IPS-15b (cell line): ENCODE results near the gene ARSH.
"Not testable (repeated sequence)": the region's sequence is repeated elsewhere in the genome, so short reads cannot be mapped to it uniquely, and the experiment has no call there.

Experiments
- H3K27me3 ChIP-seq: one replicate; pipeline ENCODE4 v1.6.1; 2013; ENCODE audit warnings: low read length; ENCODE audit not compliant: control insufficient read depth, insufficient read depth
- H3K36me3 ChIP-seq: one replicate; pipeline ENCODE4 v1.6.1; 2013; ENCODE audit warnings: low read length; ENCODE audit not compliant: control insufficient read depth, insufficient read depth
- H3K4me1 ChIP-seq: one replicate; pipeline ENCODE4 v1.6.1; 2013; ENCODE audit warnings: mild to moderate bottlenecking, low read length; ENCODE audit not compliant: control insufficient read depth, insufficient read depth
- H3K4me3 ChIP-seq: one replicate; pipeline ENCODE4 v1.5.1; 2013; ENCODE audit warnings: low read depth, low read length
- H3K9ac ChIP-seq: one replicate; pipeline ENCODE4 v1.6.1; 2013; ENCODE audit warnings: low read depth, mild to moderate bottlenecking, low read length
- H3K9me3 ChIP-seq: one replicate; pipeline ENCODE4 v1.6.1; 2013; ENCODE audit warnings: mild to moderate bottlenecking, low read length; ENCODE audit not compliant: control insufficient read depth, insufficient read depth

Gene ARSH

GRCh38 chrX:3006495-3006894, at the start of gene ARSH:
ARSH (plus strand) TSS chrX:3006546; CDS start chrX:3006613, 67 bp downstream.
- Histone ChIP-seq H3K4me3 (no peak within 1 kb of the TSS), H3K9me3 (no peaks in the 10 kb centered on the region), H3K9ac (no peak within 1 kb of the TSS), H3K4me1 (no peaks in the 10 kb centered on the region), H3K27me3 (no peaks in the 10 kb centered on the region), H3K36me3 (no peaks in the 10 kb centered on the region)

- Histone ChIP-seq H3K4me3 (no peak overlapping the region), H3K9ac (no peak overlapping the region), H3K27me3 (no peaks in the 10 kb centered on the region), H3K4me1 (peaks cover 21% of the 10 kb centered on the region), H3K36me3 (peaks cover 5% of the 10 kb centered on the region), H3K9me3 (no peaks in the 10 kb centered on the region)
Observed at GRCh38 chrX:2958199-2958598, 48.1 kb upstream of the ARSH start.

GRCh38 chrX:2960861-2961515, 45.4 kb upstream of the ARSH start:
- Histone ChIP-seq H3K4me3 (no peak overlapping the region), H3K9me3 (no peaks in the 10 kb centered on the region), H3K4me1 (peaks cover 22% of the 10 kb centered on the region), H3K36me3 (peaks cover 5% of the 10 kb centered on the region), H3K9ac (no peak overlapping the region), H3K27me3 (no peaks in the 10 kb centered on the region)

- peaks cover 22% of the 10 kb centered on the region for H3K4me1 ChIP-seq
- H3K36me3 ChIP-seq = peaks cover 5% of the 10 kb centered on the region
- H3K9me3 ChIP-seq = no peaks in the 10 kb centered on the region
- H3K27me3 ChIP-seq = no peaks in the 10 kb centered on the region
- H3K4me3 ChIP-seq = peak overlapping the region; percentile 9
- peak overlapping the region; percentile 42 for H3K9ac ChIP-seq
Observed at GRCh38 chrX:2962381-2962780, 44.0 kb upstream of the ARSH start.

GRCh38 chrX:2963449-2963848, 42.9 kb upstream of the ARSH start:
- H3K9ac ChIP-seq, H3K36me3 ChIP-seq, H3K9me3 ChIP-seq, H3K27me3 ChIP-seq: not testable (repeated sequence)
- Histone ChIP-seq H3K4me1 (peaks cover 22% of the 10 kb centered on the region), H3K4me3 (peak overlapping the region; percentile 9)

- peaks cover 22% of the 10 kb centered on the region for H3K4me1 ChIP-seq
- H3K36me3 ChIP-seq, H3K9ac ChIP-seq, H3K9me3 ChIP-seq, H3K27me3 ChIP-seq: not testable (repeated sequence)
- peak overlapping the region; percentile 33 for H3K4me3 ChIP-seq
Observed at GRCh38 chrX:2963992-2964794, 42.2 kb upstream of the ARSH start.

- no peak overlapping the region for H3K9ac ChIP-seq
- no peak overlapping the region for H3K4me3 ChIP-seq
- no peaks in the 10 kb centered on the region for H3K9me3 ChIP-seq
Observed at GRCh38 chrX:2965965-2966364, 40.4 kb upstream of the ARSH start.

GRCh38 chrX:2967012-2967411, 39.3 kb upstream of the ARSH start:
- Histone ChIP-seq H3K4me3 (no peak overlapping the region), H3K27me3 (no peaks in the 10 kb centered on the region), H3K36me3 (no peaks in the 10 kb centered on the region), H3K9ac (no peak overlapping the region), H3K4me1 (peaks cover 13% of the 10 kb centered on the region), H3K9me3 (no peaks in the 10 kb centered on the region)

More at GRCh38 chrX:2965965-2966364, 40.4 kb upstream of the ARSH start:
- no peaks in the 10 kb centered on the region for H3K36me3 ChIP-seq
- H3K27me3 ChIP-seq = no peaks in the 10 kb centered on the region
- peaks cover 17% of the 10 kb centered on the region for H3K4me1 ChIP-seq

- H3K9ac ChIP-seq = no peak overlapping the region
- H3K4me3 ChIP-seq = no peak overlapping the region
- H3K9me3 ChIP-seq = no peaks in the 10 kb centered on the region
- no peaks in the 10 kb centered on the region for H3K27me3 ChIP-seq
- H3K4me1 ChIP-seq = peaks cover 7% of the 10 kb centered on the region
- no peaks in the 10 kb centered on the region for H3K36me3 ChIP-seq
Observed at GRCh38 chrX:2967584-2967983, 38.8 kb upstream of the ARSH start.

GRCh38 chrX:2967998-2968909, 38.1 kb upstream of the ARSH start:
- Histone ChIP-seq H3K36me3 (no peaks in the 10 kb centered on the region), H3K27me3 (no peaks in the 10 kb centered on the region), H3K4me1 (peaks cover under 1% of the 10 kb centered on the region), H3K4me3 (no peak overlapping the region), H3K9me3 (no peaks in the 10 kb centered on the region), H3K9ac (no peak overlapping the region)

GRCh38 chrX:2969021-2969420, 37.3 kb upstream of the ARSH start:
- H3K9ac ChIP-seq = no peak overlapping the region
- no peaks in the 10 kb centered on the region for H3K27me3 ChIP-seq
- no peaks in the 10 kb centered on the region for H3K36me3 ChIP-seq
- H3K4me1 ChIP-seq = no peaks in the 10 kb centered on the region
- no peaks in the 10 kb centered on the region for H3K9me3 ChIP-seq
- no peak overlapping the region for H3K4me3 ChIP-seq
